HG03342 (cell line): ENCODE measurements around the gene DCAF11.

Experiments
- ATAC-seq: cut with Tn5 transposase; IDR thresholded peaks from one replicate; pipeline ENCODE4 v1.9.1; 2021; ENCODE audit warnings: mild to moderate bottlenecking, moderate library complexity; ENCODE audit not compliant: unreplicated experiment

DCAF11 gene

DNA sequence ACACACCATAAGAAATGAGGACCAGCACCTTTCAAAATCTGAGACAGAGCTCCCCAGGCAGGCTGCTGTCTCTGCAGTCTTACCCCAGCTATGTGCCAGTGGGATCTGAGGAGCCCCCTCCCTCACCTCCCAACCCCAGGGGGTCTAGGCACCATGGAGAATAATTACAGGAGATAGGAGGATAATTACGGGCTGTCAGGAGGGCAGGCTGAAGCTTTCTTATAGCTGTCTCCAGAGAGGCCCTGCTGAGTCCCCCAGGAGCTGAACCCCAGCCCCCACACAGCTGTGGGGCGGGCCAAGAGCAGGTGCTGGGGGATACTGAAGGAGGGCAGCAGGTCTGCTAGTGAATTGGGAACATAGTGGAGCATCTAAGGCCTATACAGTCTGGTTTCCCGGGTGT, 36.4 kb upstream of the DCAF11 start:
- no peak for ATAC-seq

DNA sequence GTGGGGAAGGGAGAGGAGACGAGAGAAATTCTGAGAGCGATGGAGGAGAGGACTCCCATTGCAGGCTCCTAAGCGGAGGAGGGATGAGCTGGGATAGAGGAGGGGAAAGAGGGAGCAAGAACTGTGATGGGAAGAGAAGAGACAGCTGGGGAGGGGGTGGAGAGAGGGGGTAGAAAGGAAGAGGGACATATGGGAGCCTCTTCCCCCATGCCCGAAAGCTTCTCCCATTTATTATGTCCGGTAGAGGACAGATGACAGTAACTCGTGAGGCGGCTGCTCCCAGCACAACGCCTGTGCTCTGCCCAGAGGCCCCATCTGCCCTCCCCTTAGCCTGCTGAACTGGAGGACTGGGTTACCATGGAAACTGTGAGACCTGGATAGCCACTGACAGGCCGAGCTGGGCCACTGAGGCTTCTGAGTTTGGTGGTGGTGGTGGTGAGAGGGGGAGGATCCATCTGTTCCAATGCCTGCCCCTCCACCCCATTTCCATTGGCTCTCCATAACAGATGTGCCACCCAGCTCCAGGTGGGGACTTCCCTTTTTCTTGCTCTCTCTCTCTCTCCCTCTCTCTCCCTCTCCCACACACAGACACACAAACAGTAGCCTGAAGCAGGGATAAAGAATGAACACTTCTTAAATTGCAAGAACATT, 35.0 kb upstream of the DCAF11 start:
- ATAC-seq: no peak

DNA sequence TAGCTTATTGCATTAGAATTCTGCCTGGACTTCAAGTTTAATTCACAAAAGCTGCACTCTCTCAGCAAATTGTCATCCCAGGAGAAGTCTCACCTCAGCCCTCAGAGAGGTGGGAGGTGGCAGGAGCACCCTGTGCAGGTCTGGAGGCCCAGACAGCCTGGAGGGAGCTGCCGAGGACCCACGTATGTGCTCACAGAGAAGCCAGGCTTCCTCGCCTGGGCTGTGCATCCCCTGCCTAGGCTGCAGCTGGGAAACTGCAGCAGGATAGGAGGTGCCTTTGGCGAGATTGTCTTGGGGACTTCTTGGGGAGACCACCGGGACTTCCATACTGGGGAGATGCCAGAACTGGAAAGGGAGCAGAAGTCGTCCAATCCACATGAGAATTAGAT, 34.4 kb upstream of the DCAF11 start:
- ATAC-seq: no peak

DNA sequence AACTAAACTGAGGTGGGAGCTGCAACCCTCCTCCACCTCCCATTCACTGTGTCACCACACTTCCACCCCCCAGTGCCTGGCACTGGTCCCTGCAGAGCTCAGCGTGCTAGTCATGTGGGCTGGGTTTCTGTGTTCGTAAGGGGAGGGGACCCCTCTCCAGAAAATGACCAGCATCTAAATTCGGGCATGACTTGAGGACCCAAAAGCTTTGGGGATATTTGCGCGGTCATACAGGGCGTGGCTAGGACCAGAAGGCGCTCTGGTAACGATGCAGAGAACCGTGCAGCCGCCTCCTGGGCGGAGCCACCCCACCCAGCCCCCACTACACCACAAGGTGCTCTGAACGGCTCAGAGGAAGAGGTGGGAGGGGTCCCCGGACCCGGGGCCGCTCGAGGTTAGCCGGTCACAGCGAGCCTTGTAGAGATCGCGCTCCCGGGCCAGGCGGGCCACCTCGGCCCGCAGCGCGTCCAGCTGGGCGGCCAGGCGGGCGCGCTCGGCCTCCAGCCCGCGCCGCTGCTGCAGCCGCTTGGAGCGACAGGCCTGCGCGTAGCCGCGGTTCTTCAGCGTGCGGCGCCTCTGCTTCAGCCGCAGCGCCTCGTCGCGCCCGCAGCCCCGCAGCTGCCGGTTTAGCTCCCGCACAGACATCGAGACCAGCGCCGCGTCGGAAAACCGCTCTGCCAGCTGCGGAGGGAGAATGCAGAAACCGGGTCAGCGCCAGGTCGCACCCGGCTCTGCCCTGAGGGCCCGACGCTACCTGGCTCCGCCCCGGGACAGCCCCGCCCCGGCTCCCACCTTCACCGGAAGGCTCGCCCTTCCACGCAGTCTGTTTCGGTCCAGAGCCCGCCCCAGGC, 33.5 kb upstream of the DCAF11 start:
- peak; percentile 84 for ATAC-seq

DNA sequence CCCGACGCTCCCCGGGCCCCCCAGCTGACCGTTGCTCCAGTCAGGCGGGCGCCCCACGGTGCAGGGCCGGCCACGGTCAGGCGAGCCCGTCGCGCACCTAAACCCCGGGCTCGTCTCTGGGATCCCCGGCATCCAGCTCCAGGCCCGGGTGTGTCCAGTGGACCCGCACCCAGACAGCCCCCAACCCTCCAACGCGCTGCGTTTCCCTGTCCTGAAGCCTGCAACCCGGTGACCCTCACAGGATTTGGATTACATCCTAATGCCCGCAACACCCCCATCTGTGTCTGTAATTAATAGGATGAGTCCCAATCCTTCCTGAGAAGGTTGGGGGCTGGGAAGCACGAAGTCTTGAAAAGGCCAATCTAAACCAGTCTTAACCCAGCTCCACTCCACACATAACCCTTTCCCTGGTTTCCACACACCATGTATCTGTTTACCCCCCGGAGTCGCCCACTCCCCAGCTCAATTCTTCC, 32.8 kb upstream of the DCAF11 start:
- ATAC-seq: no peak

DNA sequence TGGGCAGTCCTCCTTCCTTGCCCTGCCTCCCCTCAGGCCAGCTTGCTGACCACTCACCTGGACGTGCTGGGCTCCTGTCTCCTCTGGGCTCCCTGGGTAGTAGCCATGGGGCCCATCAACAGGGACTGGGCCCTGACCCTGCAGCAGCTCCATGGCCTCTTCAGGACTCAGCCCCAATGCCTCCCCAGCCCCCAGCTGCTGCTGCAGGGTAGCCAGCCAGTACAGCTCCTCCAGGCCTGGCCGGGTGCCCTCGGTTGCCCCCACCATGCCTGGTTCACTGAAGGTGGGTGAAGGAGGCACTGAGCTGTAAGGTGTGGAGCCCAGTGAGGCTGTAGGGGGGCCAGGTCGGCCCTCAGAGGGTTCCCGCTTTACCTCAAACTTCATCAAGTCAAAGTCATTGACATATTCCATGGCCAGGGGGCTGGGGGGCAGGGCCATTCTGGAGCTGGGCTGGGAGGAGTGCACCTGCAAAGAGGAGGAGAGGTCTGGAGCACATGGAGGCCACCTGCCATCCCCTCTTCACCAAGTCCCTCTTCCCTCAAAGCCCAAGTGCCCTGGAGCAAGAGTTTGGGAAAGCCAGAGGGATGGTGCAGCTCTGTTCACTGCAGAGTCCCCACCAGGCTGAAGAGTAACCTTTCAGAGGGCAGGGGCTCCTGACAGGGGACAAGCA, 32.0 kb upstream of the DCAF11 start:
- no peak for ATAC-seq

DNA sequence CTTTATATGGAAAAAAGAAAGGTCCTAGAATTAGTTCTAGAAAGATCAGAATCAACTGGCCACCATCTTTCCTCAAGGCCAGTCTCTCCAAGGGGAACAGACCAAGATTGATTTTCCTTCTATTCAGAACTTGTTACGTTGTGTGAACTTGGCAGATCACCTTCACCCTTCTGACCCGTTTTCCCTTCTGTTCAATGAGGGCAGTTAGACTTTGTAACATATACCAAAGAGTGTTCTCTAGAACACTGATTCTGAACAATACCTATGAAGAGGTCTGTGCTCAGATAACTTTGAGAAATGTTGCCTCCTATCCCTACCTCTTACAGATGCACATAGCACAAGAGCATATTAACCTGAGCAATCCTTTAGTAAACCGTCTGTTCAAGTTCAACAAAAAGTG, 31.1 kb upstream of the DCAF11 start:
- no peak for ATAC-seq

DNA sequence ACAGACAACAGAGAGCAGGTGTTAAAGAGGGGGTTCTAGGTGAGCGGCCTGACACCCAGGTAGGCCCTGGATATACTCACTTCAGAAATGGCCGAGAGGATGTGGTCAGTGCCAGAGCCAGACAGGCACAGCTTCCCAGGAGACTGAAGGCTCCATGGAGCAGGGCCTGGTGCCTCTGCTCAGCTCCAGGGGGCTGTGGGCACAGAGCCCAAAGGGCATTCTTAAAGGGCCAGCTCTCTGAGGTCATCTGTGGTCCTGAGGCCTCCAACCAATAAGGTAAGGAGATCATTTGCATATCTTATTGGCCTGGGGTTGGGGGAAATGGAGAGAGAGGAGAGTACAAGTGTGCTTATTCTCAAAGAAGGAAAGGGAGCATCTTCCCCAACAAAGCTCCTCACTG, 30.1 kb upstream of the DCAF11 start:
- ATAC-seq: no peak

GRCh38 chr14:24085215-24085614, 29.4 kb upstream of the DCAF11 start:
- no peak for ATAC-seq

DNA sequence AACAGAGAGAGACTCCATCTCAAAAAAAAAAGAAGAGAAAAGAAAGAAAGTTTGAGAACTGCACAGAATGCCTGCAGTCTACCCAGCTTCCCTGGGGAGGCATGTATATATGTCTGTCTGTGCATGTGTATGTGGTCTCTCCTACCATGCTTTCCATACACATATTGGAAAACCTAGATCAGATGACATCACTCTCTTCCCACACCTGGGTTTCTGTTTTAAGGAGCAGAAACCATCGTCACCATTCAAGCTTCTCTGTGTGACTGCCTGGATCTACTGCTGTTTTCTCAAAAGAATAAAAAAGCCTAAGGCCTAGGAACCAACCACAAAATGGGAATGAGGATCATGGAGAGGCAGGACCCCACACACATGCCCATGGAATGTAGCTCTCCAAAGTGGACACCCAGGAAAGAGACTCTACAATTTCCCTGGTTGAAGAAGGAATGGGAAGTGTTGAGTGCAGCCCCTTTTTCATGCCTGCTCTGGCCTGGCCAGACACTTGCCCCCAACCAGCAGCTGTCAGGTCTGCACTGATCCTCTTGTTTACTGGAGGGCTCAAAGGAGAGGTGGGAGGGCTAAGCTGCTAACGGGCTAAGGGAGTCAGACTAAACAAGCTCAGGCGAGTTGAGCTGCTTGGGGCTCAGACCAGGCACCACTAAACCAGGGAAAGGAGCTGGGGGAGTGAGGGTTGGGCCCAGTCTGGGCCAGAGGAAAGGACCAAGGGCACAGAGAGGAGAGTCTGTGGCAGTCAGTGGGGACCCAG, 28.2 kb upstream of the DCAF11 start:
- no peak for ATAC-seq

DNA sequence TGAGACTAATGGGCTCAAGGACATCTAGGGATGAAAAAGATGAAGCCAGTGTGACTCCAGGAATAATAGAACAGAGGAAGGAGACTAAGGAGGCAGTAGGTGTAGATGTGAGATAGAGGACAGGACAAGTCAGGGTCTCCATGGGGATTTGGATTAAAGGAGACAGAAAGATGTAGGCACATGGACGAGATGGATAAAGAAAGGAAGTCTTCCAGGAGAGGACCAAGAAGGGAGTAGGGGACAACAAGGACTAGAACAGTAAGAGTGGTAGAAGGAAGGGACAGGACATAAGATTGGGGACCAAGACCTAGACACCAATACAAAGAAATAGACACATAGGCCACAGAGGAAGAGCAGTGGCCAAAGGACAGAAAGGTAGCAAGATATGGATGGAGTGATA, 27.6 kb upstream of the DCAF11 start:
- no peak for ATAC-seq

DNA sequence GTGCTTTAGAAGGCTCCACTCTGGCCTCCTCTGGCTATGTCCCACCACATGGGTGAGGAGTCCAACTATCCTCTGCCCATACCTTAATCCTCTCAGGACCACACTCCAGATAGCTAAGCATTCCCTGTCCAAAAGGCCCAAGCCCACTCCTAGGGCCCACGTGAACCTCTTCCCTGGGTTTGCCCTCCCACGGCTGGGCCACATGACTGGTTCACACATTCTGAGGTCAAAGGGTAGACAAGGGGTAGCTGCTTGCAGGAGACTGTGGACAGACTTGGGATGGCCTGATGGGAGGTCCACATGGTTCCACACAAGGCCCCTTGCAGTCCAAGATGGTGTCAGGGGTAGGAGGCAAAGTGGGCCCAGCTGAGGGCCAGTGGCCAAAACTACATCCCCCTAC, 26.5 kb upstream of the DCAF11 start:
- ATAC-seq: no peak

GRCh38 chr14:24089890-24090289, 24.7 kb upstream of the DCAF11 start:
- no peak for ATAC-seq

GRCh38 chr14:24092110-24092504, 22.5 kb upstream of the DCAF11 start:
- no peak for ATAC-seq

GRCh38 chr14:24092505-24093206, 21.9 kb upstream of the DCAF11 start:
- no peak for ATAC-seq

- ATAC-seq: no peak
These were observed 21.2 kb upstream of the DCAF11 start for GRCh38 chr14:24093207-24093900.

- peak; percentile 43 for ATAC-seq
These were observed 20.4 kb upstream of the DCAF11 start, which contains the start of gene PCK2 for GRCh38 chr14:24093901-24094840. Gene PCK2, plus strand, starts transcription at chr14:24094311. Its CDS starts 95 bp downstream, at chr14:24094406.

DNA sequence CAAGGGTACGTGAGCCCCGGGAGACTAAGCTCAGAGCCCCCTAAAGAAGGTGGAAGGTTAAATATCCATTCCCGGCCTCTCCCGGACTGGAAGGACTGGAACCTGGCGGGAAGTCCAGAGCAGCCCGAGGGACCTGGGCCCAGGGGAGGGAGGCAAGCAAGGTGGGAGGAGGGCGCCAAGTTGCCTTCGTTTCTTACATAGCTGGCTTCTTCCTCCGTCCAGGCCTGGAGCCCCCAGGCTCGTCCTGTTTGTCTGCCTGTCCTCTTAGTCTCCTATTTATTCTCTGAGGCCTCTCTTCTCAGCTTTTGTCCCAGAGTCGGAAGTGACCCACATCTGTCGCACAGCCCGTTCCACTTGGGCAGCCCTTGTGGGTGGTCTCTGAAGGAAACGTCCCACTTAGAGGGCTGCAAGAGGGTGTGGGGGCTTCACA, 19.7 kb upstream of the DCAF11 start:
- no peak for ATAC-seq
